CD14-positive monocyte (primary cell): ENCODE data around the gene GIMAP8. TPM values are rescaled to one million over a fixed set of nuclear protein-coding genes. Genes with fewer than 3 reads are reported as not detected.

Experiments
- DNase-seq, 3 donors: peaks; one replicate each; pipeline ENCODE4 v3.0.0-alpha.2; 2011 to 2022
- H2AFZ ChIP-seq: 2 replicates; pipeline ENCODE4 v1.6.0; 2012; ENCODE audit warnings: mild to moderate bottlenecking, low read depth, low read length, inconsistent platforms; ENCODE audit not compliant: insufficient read depth, poor library complexity, severe bottlenecking
- H3K27ac ChIP-seq, 2 donors: 1 replicate in 1 of 2; 2 replicates in 1 of 2; pipeline ENCODE4 v1.5.1; 2012 to 2013; ENCODE audit warnings: low read length in 2 of 2, control low read depth in 1 of 2, inconsistent platforms in 1 of 2, low read depth in 1 of 2, mild to moderate bottlenecking in 1 of 2
- H3K27me3 ChIP-seq, 2 donors: one replicate each; pipeline versions ENCODE4 v1.6.0 to v1.6.1; 2011 to 2013; ENCODE audit warnings: low read length in 2 of 2; ENCODE audit not compliant: control insufficient read depth in 2 of 2, insufficient read depth in 2 of 2
- H3K36me3 ChIP-seq, 2 donors: replicated peaks in 1 of 2; 1 replicate in 1 of 2; 2 replicates in 1 of 2; pipeline versions ENCODE4 v1.5.1 to v1.6.1; 2012 to 2013; ENCODE audit warnings: low read length in 2 of 2, control low read depth in 1 of 2, inconsistent platforms in 1 of 2, mild to moderate bottlenecking in 1 of 2; ENCODE audit not compliant: insufficient read depth in 2 of 2, control insufficient read depth in 1 of 2
- H3K4me1 ChIP-seq, 2 donors: 1 replicate in 1 of 2; 2 replicates in 1 of 2; pipeline versions ENCODE4 v1.5.1 to v1.6.1; 2012 to 2013; ENCODE audit warnings: low read length in 2 of 2, control low read depth in 1 of 2, inconsistent platforms in 1 of 2, mild to moderate bottlenecking in 1 of 2, moderate library complexity in 1 of 2; ENCODE audit not compliant: insufficient read depth in 2 of 2, control insufficient read depth in 1 of 2
- H3K4me2 ChIP-seq: replicated peaks from 2 replicates; pipeline ENCODE3; 2012; ENCODE audit warnings: low read length, moderate library complexity, mild to moderate bottlenecking; ENCODE audit not compliant: poor library complexity, severe bottlenecking; ENCODE audit errors: extremely low read depth
- H3K4me3 ChIP-seq, 3 experiments: fragments of 200-600 bp in 1 of 3; sonication (generic) in 1 of 3; replicated peaks in 1 of 3; 1 replicate in 2 of 3; 2 replicates in 1 of 3; pipeline ENCODE4 v1.5.1; 2011 to 2013; ENCODE audit warnings: low read length in 3 of 3, mild to moderate bottlenecking in 3 of 3, control low read depth in 2 of 3, low read depth in 2 of 3, inconsistent platforms in 1 of 3, moderate library complexity in 1 of 3
- H3K79me2 ChIP-seq: 2 replicates; pipeline ENCODE4 v1.6.0; 2012; ENCODE audit warnings: mild to moderate bottlenecking, control low read depth, inconsistent platforms, low read length, moderate library complexity; ENCODE audit not compliant: insufficient read depth
- H3K9ac ChIP-seq: 2 replicates; pipeline ENCODE4 v1.6.0; 2017; ENCODE audit warnings: low read length, mild to moderate bottlenecking; ENCODE audit not compliant: insufficient read depth, poor library complexity, severe bottlenecking
- H3K9me3 ChIP-seq, 2 donors: replicated peaks in 1 of 2; 1 replicate in 1 of 2; 2 replicates in 1 of 2; pipeline versions ENCODE4 v1.5.1 to v1.6.1; 2012 to 2013; ENCODE audit warnings: low read length in 2 of 2, control low read depth in 1 of 2; ENCODE audit not compliant: control insufficient read depth in 1 of 2, insufficient read depth in 1 of 2
- H4K20me1 ChIP-seq: 2 replicates; pipeline ENCODE4 v1.6.0; 2012; ENCODE audit warnings: mild to moderate bottlenecking, low read length, control low read depth, moderate library complexity; ENCODE audit not compliant: insufficient read depth
- H3K27ac Mint-ChIP-seq, 7 donors: one replicate each; pipeline ENCODE4 v1.8.0; 2020; ENCODE audit warnings: mild to moderate bottlenecking in 7 of 7, mixed read lengths in 7 of 7, moderate library complexity in 6 of 7, inconsistent platforms in 2 of 7
- H3K27me3 Mint-ChIP-seq, 3 donors: one replicate each; pipeline ENCODE4 v1.8.0; 2021 to 2022; ENCODE audit warnings: low read depth in 3 of 3, mild to moderate bottlenecking in 3 of 3, mixed read lengths in 3 of 3, moderate library complexity in 3 of 3, inconsistent platforms in 1 of 3
- H3K36me3 Mint-ChIP-seq, 2 donors: one replicate each; pipeline ENCODE4 v1.8.0; 2020; ENCODE audit warnings: mixed read lengths in 2 of 2, inconsistent platforms in 1 of 2, mild to moderate bottlenecking in 1 of 2
- H3K4me1 Mint-ChIP-seq: one replicate; pipeline ENCODE4 v1.8.0; 2020; ENCODE audit warnings: mild to moderate bottlenecking, mixed read lengths
- H3K4me3 Mint-ChIP-seq, 2 donors: one replicate each; pipeline ENCODE4 v1.8.0; 2020; ENCODE audit warnings: mild to moderate bottlenecking in 2 of 2, mixed read lengths in 2 of 2, moderate library complexity in 1 of 2
- H3K9me3 Mint-ChIP-seq, 7 donors: one replicate each; pipeline ENCODE4 v1.8.0; 2020 to 2022; ENCODE audit warnings: mixed read lengths in 7 of 7, mild to moderate bottlenecking in 6 of 7, moderate library complexity in 6 of 7, inconsistent platforms in 2 of 7
- CTCF ChIP-seq: fragments of 200-600 bp; IDR thresholded peaks from one replicate; pipeline ENCODE4 v1.8.0; 2022; ENCODE audit warnings: antibody characterized with exemption, mild to moderate bottlenecking
- WGBS: methylation state at CpG from one replicate; pipeline ENCODE4 v1.1.5; 2013; ENCODE audit warnings: missing lambda C conversion rate; ENCODE audit not compliant: insufficient coverage; 5-methylcytosine and 5-hydroxymethylcytosine counted together
- intact Hi-C, 2 donors: fragments of 100-400 bp; cut with micrococcal nuclease; formaldehyde crosslinking; loops; one replicate each; pipeline versions ENCODE4 v1.15.0 to v1.15.1; 2023
- polyA plus RNA-seq, 3 donors: library from polyadenylated mRNA; depleted of rRNA in 1 of 3; unstranded in 2 of 3; stranded (reverse) in 1 of 3; fragments of 300-500 nt in 2 of 3; fragments of >200 nt in 1 of 3; fragmentation: Illumina TruSeq in 2 of 3; gene quantifications; 1 replicate in 2 of 3; 2 replicates in 1 of 3; pipeline ENCODE4 v1.2.3, GENCODE V29; 2012 to 2021

The GIMAP8 gene
- polyA plus RNA-seq, 3 donors: 12.0 to 26.8 (median 22.5) TPM

GRCh38 chr7:150503581-150503980 is 53.2 kb downstream of the GIMAP8 start:
- Histone ChIP-seq H3K27me3 (no peaks in the 10 kb centered on the region), H4K20me1 (no peaks in the 10 kb centered on the region), H3K9ac (no peak overlapping the region), H3K4me1 (peaks cover 24 to 32% of the 10 kb centered on the region in 2 donors), H3K4me3 (no peak overlapping the region), H3K9me3 (no peaks in the 10 kb centered on the region), H2AFZ (no peak overlapping the region), H3K36me3 (no peaks in the 10 kb centered on the region), H3K79me2 (no peaks in the 10 kb centered on the region), H3K4me2 (no peak overlapping the region), H3K27ac (peak overlapping the region in 1 of 2 donors; percentile 34)
- H3K27me3 Mint-ChIP-seq: peaks cover 0 to 2% (median 0%) of the 10 kb centered on the region in 3 donors
- DNase-seq: no peak
- no peak for TF ChIP-seq CTCF
- peaks cover 0 to 12% (median 4%) of the 10 kb centered on the region in 7 donors for H3K9me3 Mint-ChIP-seq
- H3K4me1 Mint-ChIP-seq: peaks cover 39% of the 10 kb centered on the region
- WGBS: 100% methylated on average over 1 of the region's 3 CpGs
- peak overlapping the region in 2 of 7 donors; percentile 5 to 14 for H3K27ac Mint-ChIP-seq
- peaks cover 2 to 3% of the 10 kb centered on the region in 2 donors for H3K36me3 Mint-ChIP-seq
- intact Hi-C loops: no loop called here
- no peak overlapping the region for H3K4me3 Mint-ChIP-seq

DNA sequence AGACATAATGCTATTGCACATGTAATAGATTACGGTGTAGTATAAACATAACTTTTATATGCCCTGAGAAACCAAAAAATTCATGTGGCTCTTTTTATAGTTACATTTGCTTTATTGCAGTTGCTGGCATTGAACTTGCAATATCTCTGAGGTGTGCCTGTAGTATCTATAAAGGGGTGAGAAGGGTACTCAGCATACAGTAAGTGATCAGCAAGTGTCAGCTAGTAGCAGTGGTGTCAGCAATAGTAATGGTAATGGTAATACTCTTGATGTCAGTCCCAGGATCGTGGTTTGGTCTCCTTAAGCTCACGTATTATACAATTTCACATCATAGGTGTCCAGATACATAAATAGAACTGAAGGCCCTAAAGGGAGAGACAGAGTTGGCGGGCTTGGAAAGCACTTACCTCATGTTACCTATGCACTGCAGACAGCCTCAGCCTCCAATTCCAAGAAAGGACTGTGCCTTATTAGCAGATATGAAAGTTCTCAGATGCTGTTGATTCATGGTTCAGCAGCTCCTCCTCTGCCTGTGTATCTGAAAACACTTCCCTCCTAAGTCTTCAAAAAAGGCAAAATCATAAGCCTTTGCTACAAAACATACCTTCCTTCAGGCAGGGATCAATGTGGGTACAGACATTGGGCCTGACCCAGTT is 57.6 kb downstream of the GIMAP8 start:
- Histone ChIP-seq H3K4me1 (peaks cover 26 to 44% of the 10 kb centered on the region in 2 donors), H3K79me2 (no peaks in the 10 kb centered on the region), H4K20me1 (no peaks in the 10 kb centered on the region), H2AFZ (no peak overlapping the region), H3K9me3 (no peaks in the 10 kb centered on the region), H3K27me3 (no peaks in the 10 kb centered on the region), H3K27ac (no peak overlapping the region), H3K4me3 (no peak overlapping the region), H3K4me2 (no peak overlapping the region), H3K9ac (no peak overlapping the region), H3K36me3 (no peaks in the 10 kb centered on the region)
- Mint-ChIP-seq H3K27ac (no peak overlapping the region), H3K4me3 (no peak overlapping the region), H3K27me3 (peaks cover 0 to 2% (median 0%) of the 10 kb centered on the region in 3 donors), H3K9me3 (peaks cover 0 to 8% (median 3%) of the 10 kb centered on the region in 7 donors), H3K4me1 (peaks cover 47% of the 10 kb centered on the region), H3K36me3 (peaks cover 0 to 3% of the 10 kb centered on the region in 2 donors)
- intact Hi-C loops: no loop called here
- 100% methylated on average over 1 of the region's 4 CpGs for WGBS
- no peak for DNase-seq
- TF ChIP-seq CTCF: no peak
